IMR-90 (cell line): Measurements from ENCODE around the gene ODAD2. TPM values are rescaled to one million over a fixed set of nuclear protein-coding genes. Genes with fewer than 3 reads are reported as not detected.

ENCODE experiments used
- ATAC-seq: fragments of 200-7000 bp; cut with Tn5 transposase; 2 replicates; pipeline ENCODE4 v1.9.1; 2020; ENCODE audit warnings: low read depth, mild to moderate bottlenecking, moderate library complexity
- BruUV-seq: library from RNA; stranded (reverse); fragments of 400-500 nt; replicated peaks from 2 replicates; lab custom pipeline; 2021; lab: Mats Ljungman, UMichigan
- CTCF ChIA-PET: fragments of 300-600 bp; formaldehyde crosslinking; extraction: SDS; loops from one replicate; lab custom pipeline; 2021; ENCODE audit warnings: antibody characterized with exemption; lab: Yijun Ruan, JAX
- POLR2A ChIA-PET: fragments of 300-600 bp; sonication (Branson Sonifier 250); formaldehyde crosslinking; loops from one replicate; lab custom pipeline; 2022; ENCODE audit warnings: antibody characterized with exemption; ENCODE audit not compliant: unreplicated experiment; lab: Charles Lee
- DNase-seq: peaks from one replicate; pipeline ENCODE4 v3.0.0; 2013
- H2AFZ ChIP-seq: replicated peaks from 2 replicates; pipeline ENCODE3; 2013; ENCODE audit warnings: low read length, mild to moderate bottlenecking; ENCODE audit not compliant: poor library complexity
- H2AK5ac ChIP-seq: 2 replicates; pipeline ENCODE4 v1.6.1; 2013; ENCODE audit warnings: low read depth, low read length, inconsistent platforms
- H2AK9ac ChIP-seq: replicated peaks from 2 replicates; pipeline ENCODE3; 2013; ENCODE audit warnings: mild to moderate bottlenecking, low read depth, low read length, moderate library complexity; ENCODE audit not compliant: poor library complexity
- H2BK120ac ChIP-seq: 2 replicates; pipeline ENCODE4 v1.6.1; 2013; ENCODE audit warnings: low read depth, low read length, inconsistent platforms
- H2BK15ac ChIP-seq: 3 replicates; pipeline ENCODE4 v1.6.1; 2013; ENCODE audit warnings: low read depth, low read length, inconsistent platforms
- H2BK20ac ChIP-seq: 2 replicates; pipeline ENCODE4 v1.6.1; 2013; ENCODE audit warnings: low read depth, mild to moderate bottlenecking, inconsistent platforms, low read length, moderate library complexity
- H2BK5ac ChIP-seq: 2 replicates; pipeline ENCODE4 v1.6.1; 2013; ENCODE audit warnings: mild to moderate bottlenecking, low read depth, low read length, inconsistent platforms; ENCODE audit not compliant: poor library complexity, severe bottlenecking
- H3K14ac ChIP-seq: replicated peaks from 2 replicates; pipeline ENCODE4 v1.6.1; 2013; ENCODE audit warnings: low read depth, low read length, inconsistent platforms
- H3K18ac ChIP-seq: 2 replicates; pipeline ENCODE4 v1.6.1; 2013; ENCODE audit warnings: low read depth, low read length, control low read depth
- H3K23ac ChIP-seq: 2 replicates; pipeline ENCODE4 v1.6.1; 2013; ENCODE audit warnings: low read depth, low read length, inconsistent platforms
- H3K27ac ChIP-seq: 2 replicates; pipeline ENCODE4 v1.5.1; 2013; ENCODE audit warnings: mild to moderate bottlenecking, control low read depth, low read length; ENCODE audit not compliant: insufficient read depth
- H3K27me3 ChIP-seq: 2 replicates; pipeline ENCODE4 v1.6.1; 2013; ENCODE audit warnings: low read length; ENCODE audit not compliant: control insufficient read depth, insufficient read depth
- H3K36me3 ChIP-seq: 2 replicates; pipeline ENCODE4 v1.6.1; 2013; ENCODE audit warnings: low read length, mixed read lengths; ENCODE audit not compliant: control insufficient read depth, insufficient read depth
- H3K4ac ChIP-seq: 2 replicates; pipeline ENCODE4 v1.6.1; 2013; ENCODE audit warnings: low read depth, low read length, inconsistent platforms
- H3K4me1 ChIP-seq: 2 replicates; pipeline ENCODE4 v1.6.1; 2013; ENCODE audit warnings: low read length, mixed read lengths; ENCODE audit not compliant: control insufficient read depth, insufficient read depth
- H3K4me2 ChIP-seq: 2 replicates; pipeline ENCODE4 v1.6.1; 2013; ENCODE audit warnings: low read depth, mild to moderate bottlenecking, control low read depth, low read length, moderate library complexity
- H3K4me3 ChIP-seq: 2 replicates; pipeline ENCODE4 v1.5.1; 2013; ENCODE audit warnings: low read depth, mild to moderate bottlenecking, control low read depth, low read length, moderate library complexity; ENCODE audit not compliant: insufficient read depth
- H3K56ac ChIP-seq: 2 replicates; pipeline ENCODE4 v1.6.1; 2013; ENCODE audit warnings: low read length, inconsistent platforms; ENCODE audit not compliant: insufficient read depth; ENCODE audit errors: extremely low read depth
- H3K79me1 ChIP-seq, 2 experiments: 2 replicates each; pipeline ENCODE4 v1.6.1; 2013; ENCODE audit warnings: low read length in 2 of 2, inconsistent platforms in 1 of 2, low read depth in 1 of 2
- H3K9ac ChIP-seq: 2 replicates; pipeline ENCODE4 v1.6.1; 2013; ENCODE audit warnings: low read depth, low read length, control low read depth
- H3K9me1 ChIP-seq: 2 replicates; pipeline ENCODE4 v1.6.1; 2013; ENCODE audit warnings: low read length, inconsistent platforms; ENCODE audit not compliant: insufficient read depth
- H3K9me3 ChIP-seq: 2 replicates; pipeline ENCODE4 v1.6.1; 2013; ENCODE audit warnings: low read length; ENCODE audit not compliant: control insufficient read depth, insufficient read depth
- H4K20me1 ChIP-seq: 2 replicates; pipeline ENCODE4 v1.6.1; 2013; ENCODE audit warnings: low read length, inconsistent platforms; ENCODE audit not compliant: insufficient read depth
- H4K5ac ChIP-seq: 2 replicates; pipeline ENCODE4 v1.6.1; 2013; ENCODE audit warnings: mild to moderate bottlenecking, low read depth, low read length, control low read depth
- H4K8ac ChIP-seq, 2 experiments: 2 replicates each; pipeline ENCODE4 v1.6.1; 2013; ENCODE audit warnings: low read depth in 2 of 2, low read length in 2 of 2, control low read depth in 1 of 2, inconsistent platforms in 1 of 2
- H4K91ac ChIP-seq: 2 replicates; pipeline ENCODE4 v1.6.1; 2013; ENCODE audit warnings: low read depth, low read length, inconsistent platforms; ENCODE audit not compliant: insufficient read depth
- BHLHE40 ChIP-seq: fragments of 150-350 bp; IDR thresholded peaks from 2 replicates; pipeline ENCODE4 v1.6.1; 2016; ENCODE audit warnings: mild to moderate bottlenecking, low read depth, low read length
- CEBPB ChIP-seq: IDR thresholded peaks from 2 replicates; pipeline ENCODE4 v1.6.1; 2012; ENCODE audit warnings: low read depth, low read length, improper control_type of control experiment
- CHD1 ChIP-seq: IDR thresholded peaks from 2 replicates; pipeline ENCODE4 v1.6.1; 2012; ENCODE audit warnings: low read depth, low read length, improper control_type of control experiment
- CTCF ChIP-seq: conservative IDR thresholded peaks from 2 replicates; pipeline ENCODE4 v1.5.1; 2012; ENCODE audit warnings: mild to moderate bottlenecking, low read depth, low read length, improper control_type of control experiment
- ELK1 ChIP-seq: fragments of 150-350 bp; IDR thresholded peaks from 2 replicates; pipeline ENCODE4 v1.6.1; 2016; ENCODE audit warnings: low read depth, mild to moderate bottlenecking, low read length, moderate library complexity, borderline replicate concordance
- FOS ChIP-seq: fragments of 150-350 bp; IDR thresholded peaks from 2 replicates; pipeline ENCODE4 v1.6.1; 2016; ENCODE audit warnings: low read depth, low read length
- MAFK ChIP-seq: IDR thresholded peaks from 2 replicates; pipeline ENCODE4 v1.6.1; 2012; ENCODE audit warnings: low read depth, low read length, improper control_type of control experiment
- MAZ ChIP-seq: IDR thresholded peaks from 2 replicates; pipeline ENCODE4 v1.6.1; 2012; ENCODE audit warnings: low read depth, mild to moderate bottlenecking, low read length, improper control_type of control experiment, moderate library complexity, borderline replicate concordance
- MXI1 ChIP-seq: IDR thresholded peaks from 2 replicates; pipeline ENCODE4 v1.6.1; 2012; ENCODE audit warnings: low read depth, mild to moderate bottlenecking, low read length, moderate library complexity, borderline replicate concordance
- NFE2L2 ChIP-seq: fragments of 150-350 bp; IDR thresholded peaks from 2 replicates; pipeline ENCODE4 v1.6.1; 2016; ENCODE audit warnings: low read depth, mild to moderate bottlenecking, low read length
- POLR2A ChIP-seq: IDR thresholded peaks from 2 replicates; pipeline ENCODE4 v1.6.1; 2012; ENCODE audit warnings: mild to moderate bottlenecking, low read depth, low read length
- RAD21 ChIP-seq: IDR thresholded peaks from 2 replicates; pipeline ENCODE4 v1.6.1; 2012; ENCODE audit warnings: low read length, improper control_type of control experiment
- RCOR1 ChIP-seq: IDR thresholded peaks from 2 replicates; pipeline ENCODE4 v1.6.1; 2012; ENCODE audit warnings: mild to moderate bottlenecking, low read length, improper control_type of control experiment; ENCODE audit not compliant: insufficient replicate concordance
- RFX5 ChIP-seq: IDR thresholded peaks from 2 replicates; pipeline ENCODE4 v1.8.0; 2012; ENCODE audit warnings: low read depth, mild to moderate bottlenecking, low read length, moderate library complexity
- SMC3 ChIP-seq: fragments of 150-350 bp; IDR thresholded peaks from 2 replicates; pipeline ENCODE4 v1.6.1; 2016; ENCODE audit warnings: low read depth, mild to moderate bottlenecking, antibody characterized with exemption, low read length, moderate library complexity
- USF2 ChIP-seq: fragments of 150-350 bp; IDR thresholded peaks from 2 replicates; pipeline ENCODE4 v1.6.1; 2017; ENCODE audit warnings: mild to moderate bottlenecking, antibody characterized with exemption, low read length, low read depth
- WGBS, 2 experiments: methylation state at CpG; one replicate each; pipeline versions ENCODE4 v1.1.5 to v1.1.7; 2013; ENCODE audit warnings: missing lambda C conversion rate in 2 of 2; ENCODE audit not compliant: insufficient read length in 1 of 2; ENCODE audit errors: extremely low coverage in 2 of 2; 5-methylcytosine and 5-hydroxymethylcytosine counted together
- dilution Hi-C: fragments of 300-500 bp; cut with HindIII; formaldehyde crosslinking; loops from one replicate; pipeline ENCODE4 v1.14.3; 2018; ENCODE audit warnings: low sequenced_read_pairs; ENCODE audit not compliant: unreplicated experiment
- in situ Hi-C: fragments of 300-500 bp; cut with MboI; formaldehyde crosslinking; loops from 3 replicates; pipeline ENCODE4 v1.14.3; 2019; ENCODE audit warnings: low sequenced_read_pairs, inconsistent platforms, mixed read lengths
- intact Hi-C: fragments of 100-400 bp; cut with micrococcal nuclease; formaldehyde crosslinking; loops from 2 replicates; pipeline ENCODE4 v1.10.0; 2022
- polyA plus RNA-seq, 3 experiments: library from polyadenylated mRNA; depleted of rRNA; stranded (reverse); fragments of >200 nt; gene quantifications; 2 replicates each; pipeline ENCODE4 v1.2.3, GENCODE V29; 2012; ENCODE audit warnings: low replicate concordance in 1 of 3
- total RNA-seq: library from RNA; depleted of rRNA; stranded (reverse); fragments of >200 nt; gene quantifications from 2 replicates; pipeline ENCODE4 v1.2.3, GENCODE V29; 2012

The ODAD2 gene
- total and polyA plus RNA-seq, 2 of the 4 experiments (the other 2 are of a cell fraction): 0.53 to 0.72 TPM

GRCh38 chr10:27770181-27770580 is 228.7 kb downstream of the ODAD2 start:
- H4K20me1 ChIP-seq: no peaks in the 10 kb centered on the region
- no peak overlapping the region for H3K4ac ChIP-seq
- in situ Hi-C loops: no loop called here
- no peaks in the 10 kb centered on the region for H3K4me1 ChIP-seq
- H2BK15ac ChIP-seq: no peak overlapping the region
- intact Hi-C loops: no loop called here
- H3K79me1 ChIP-seq: no peaks in the 10 kb centered on the region
- H2BK20ac ChIP-seq: no peak overlapping the region
- no peak overlapping the region for H3K56ac ChIP-seq
- no peak overlapping the region for H3K27ac ChIP-seq
- no peak overlapping the region for H2BK120ac ChIP-seq
- no peak overlapping the region for H2AFZ ChIP-seq
- ATAC-seq (no peak), DNase-seq (no peak)
- H3K9ac ChIP-seq: no peak overlapping the region
- no peak overlapping the region for H2AK5ac ChIP-seq
- no peak overlapping the region for H3K14ac ChIP-seq
- H3K18ac ChIP-seq: no peak overlapping the region
- 40 to 75% methylated on average over 1 to 2 of the region's 2 CpGs for WGBS, 2 experiments
- no peak overlapping the region for H4K5ac ChIP-seq
- dilution Hi-C loops: no loop called here
- H3K27me3 ChIP-seq: peaks cover 25% of the 10 kb centered on the region
- CTCF ChIA-PET: no interaction called here
- no peaks in the 10 kb centered on the region for H3K9me3 ChIP-seq
- TF ChIP-seq CTCF: no peak
- no peak for TF ChIP-seq MXI1
- TF ChIP-seq MAZ: no peak
- no peak for TF ChIP-seq NFE2L2
- no peak for TF ChIP-seq RCOR1
- TF ChIP-seq RFX5: no peak
- no peak for TF ChIP-seq MAFK
- TF ChIP-seq BHLHE40: no peak
- no peak for TF ChIP-seq FOS
- no peak for TF ChIP-seq CEBPB
- TF ChIP-seq ELK1: no peak
- no peak for TF ChIP-seq POLR2A
- no peak for TF ChIP-seq RAD21
- no peak for TF ChIP-seq USF2
- no peak for TF ChIP-seq SMC3
- no peak for TF ChIP-seq CHD1
- no peak overlapping the region for H2BK5ac ChIP-seq
- H2AK9ac ChIP-seq: no peak overlapping the region
- H3K23ac ChIP-seq: no peak overlapping the region
- no peaks in the 10 kb centered on the region for H3K36me3 ChIP-seq
- BruUV-seq: no TSS peak
- no peak overlapping the region for H4K91ac ChIP-seq
- H3K4me3 ChIP-seq: no peak overlapping the region
- POLR2A ChIA-PET: no interaction called here
- no peaks in the 10 kb centered on the region for H3K9me1 ChIP-seq
- no peak overlapping the region for H4K8ac ChIP-seq
- H3K4me2 ChIP-seq: no peak overlapping the region
